OCI-LY3 (cell line): ENCODE data around the gene CELF4.

Experiments
- CTCF ChIP-seq: fragments of 200-600, 300-600 bp; sonication (generic); IDR thresholded peaks from 2 replicates; pipeline ENCODE4 v1.5.1; 2014; ENCODE audit warnings: antibody characterized with exemption, low read length, low read depth
- EZH2phosphoT487 ChIP-seq: fragments of 200-600 bp; shearing (Covaris generic); IDR thresholded peaks from 2 replicates; pipeline ENCODE4 v1.6.1; 2018; ENCODE audit warnings: antibody characterized with exemption, mixed run types, low read depth

- no peak for TF ChIP-seq CTCF
- no peak for TF ChIP-seq EZH2phosphoT487
These were observed 16.8 kb downstream of the CELF4 start for GRCh38 chr18:37548679-37549289.
